CD4-positive, CD25-positive, alpha-beta regulatory T cell (primary cell): ENCODE results near the gene ASCC3. TPM values are rescaled to one million over a fixed set of nuclear protein-coding genes. Genes with fewer than 3 reads are reported as not detected.
A peak's percentile ranks its signal among the peaks of the same experiment; 100 is the strongest.
"Not testable (repeated sequence)": the region's sequence is repeated elsewhere in the genome, so short reads cannot be mapped to it uniquely, and the experiment has no call there.

Experiments used
- ATAC-seq, 2 donors: fragments of 150-1000 bp; cut with Tn5 transposase; one replicate each; pipeline ENCODE4 v1.10.0; 2021; ENCODE audit warnings: low read depth in 2 of 2, moderate number of reproducible peaks in 2 of 2, moderate library complexity in 1 of 2
- DNase-seq, 3 donors: peaks; one replicate each; pipeline versions ENCODE4 v3.0.0 to v3.0.0-alpha.2; 2012 to 2022; ENCODE audit warnings: mixed read lengths in 1 of 3
- H3K27ac ChIP-seq: one replicate; pipeline ENCODE4 v1.7.0; 2013; ENCODE audit warnings: mild to moderate bottlenecking, low read length; ENCODE audit not compliant: insufficient read depth, poor library complexity, severe bottlenecking
- H3K27me3 ChIP-seq: one replicate; pipeline ENCODE4 v1.7.0; 2013; ENCODE audit warnings: low read length; ENCODE audit not compliant: control insufficient read depth, insufficient read depth
- H3K36me3 ChIP-seq: one replicate; pipeline ENCODE4 v1.7.0; 2013; ENCODE audit warnings: mild to moderate bottlenecking, low read length, moderate library complexity; ENCODE audit not compliant: control insufficient read depth, insufficient read depth
- H3K4me1 ChIP-seq: 2 replicates; pipeline ENCODE4 v1.7.0; 2013; ENCODE audit warnings: mild to moderate bottlenecking, low read length; ENCODE audit not compliant: insufficient read depth, control insufficient read depth, poor library complexity, severe bottlenecking
- H3K4me3 ChIP-seq: one replicate; pipeline ENCODE4 v1.7.0; 2013; ENCODE audit warnings: low read depth, mild to moderate bottlenecking, low read length, moderate library complexity
- H3K9me3 ChIP-seq, 2 experiments: 1 replicate in 1 of 2; 2 replicates in 1 of 2; pipeline ENCODE4 v1.7.0; 2013; ENCODE audit warnings: low read length in 2 of 2, mild to moderate bottlenecking in 1 of 2, moderate library complexity in 1 of 2; ENCODE audit not compliant: control insufficient read depth in 2 of 2
- H3K27ac Mint-ChIP-seq, 3 donors: one replicate each; pipeline ENCODE4 v1.8.0; 2020 to 2022; ENCODE audit warnings: mild to moderate bottlenecking in 3 of 3, mixed read lengths in 3 of 3, moderate library complexity in 2 of 3
- H3K27me3 Mint-ChIP-seq: one replicate; pipeline ENCODE4 v1.8.0; 2022; ENCODE audit warnings: mild to moderate bottlenecking, mixed read lengths
- H3K36me3 Mint-ChIP-seq: one replicate; pipeline ENCODE4 v1.8.0; 2020; ENCODE audit warnings: mixed read lengths
- H3K4me1 Mint-ChIP-seq, 4 donors: one replicate each; pipeline ENCODE4 v1.8.0; 2020 to 2022; ENCODE audit warnings: mixed read lengths in 4 of 4, mild to moderate bottlenecking in 1 of 4
- H3K4me3 Mint-ChIP-seq, 4 donors: one replicate each; pipeline ENCODE4 v1.8.0; 2020 to 2022; ENCODE audit warnings: mild to moderate bottlenecking in 4 of 4, mixed read lengths in 4 of 4, moderate library complexity in 3 of 4
- H3K9me3 Mint-ChIP-seq, 7 donors: one replicate each; pipeline ENCODE4 v1.8.0; 2020 to 2022; ENCODE audit warnings: mixed read lengths in 7 of 7, mild to moderate bottlenecking in 3 of 7, moderate library complexity in 2 of 7
- polyA plus RNA-seq, 4 donors: library from polyadenylated mRNA; unstranded; fragments of 300-500 nt; fragmentation: Illumina TruSeq; gene quantifications; one replicate each; pipeline ENCODE4 v1.2.3, GENCODE V29; 2021
- total RNA-seq: library from RNA; stranded (reverse); gene quantifications from one replicate; pipeline ENCODE4 v1.2.3, GENCODE V29; 2022

ASCC3 gene
- total and polyA plus RNA-seq, 5 donors from 2014 or later: 22.6 to 51.2 (median 29.2) TPM

- Mint-ChIP-seq H3K27ac (peak overlapping the region in 2 of 3 donors; percentile 20 to 48), H3K36me3 (peaks cover 19% of the 10 kb centered on the region), H3K27me3 (no peaks in the 10 kb centered on the region), H3K4me3 (no peak overlapping the region), H3K4me1 (peaks cover 3 to 18% (median 6%) of the 10 kb centered on the region in 4 donors), H3K9me3 (peaks cover 0 to 2% (median 0%) of the 10 kb centered on the region in 7 donors)
- Histone ChIP-seq H3K27ac (no peak overlapping the region), H3K4me3 (no peak overlapping the region), H3K9me3 (no peaks in the 10 kb centered on the region), H3K27me3 (no peaks in the 10 kb centered on the region), H3K4me1 (no peaks in the 10 kb centered on the region), H3K36me3 (peaks cover 3% of the 10 kb centered on the region)
- DNase-seq (no peak), ATAC-seq (no peak)
Measured at GRCh38 chr6:100774681-100775080, 106.4 kb downstream of the ASCC3 start.

DNA sequence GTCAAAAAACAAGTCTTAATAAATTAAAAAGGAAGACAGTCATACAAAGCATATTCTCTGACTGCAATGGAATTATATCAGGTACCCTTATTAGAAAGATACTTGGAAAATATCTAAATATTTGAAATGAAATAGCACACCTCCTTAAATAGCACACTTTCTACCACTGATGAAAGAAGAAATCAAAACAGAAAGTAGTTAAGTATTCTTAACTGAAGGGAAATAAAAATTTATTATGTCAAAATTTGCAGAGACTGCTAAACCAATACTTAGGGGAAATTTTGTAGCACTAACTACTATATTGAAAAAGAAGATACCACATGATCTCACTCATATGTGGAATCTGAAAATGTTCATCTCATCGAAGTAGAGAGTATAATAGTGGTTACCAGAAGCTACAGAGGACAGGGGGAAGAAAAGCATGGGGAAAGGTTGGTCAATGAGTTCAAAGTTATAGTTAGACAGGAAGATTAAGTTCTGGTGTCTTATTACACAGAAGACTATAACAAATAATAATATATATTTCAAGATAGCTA, 112.2 kb downstream of the ASCC3 start:
- peaks cover 1 to 2% of the 10 kb centered on the region in 2 experiments for H3K9me3 ChIP-seq

GRCh38 chr6:100763617-100764241, 117.4 kb downstream of the ASCC3 start:
- Histone ChIP-seq H3K36me3 (peaks cover 70% of the 10 kb centered on the region), H3K9me3 (peaks cover 7 to 9% of the 10 kb centered on the region in 2 experiments), H3K27ac (no peak overlapping the region), H3K4me1 (no peaks in the 10 kb centered on the region), H3K27me3 (no peaks in the 10 kb centered on the region), H3K4me3 (no peak overlapping the region)
- ATAC-seq (no peak), DNase-seq (no peak)
- peaks cover 79% of the 10 kb centered on the region for H3K36me3 Mint-ChIP-seq
- peaks cover 0 to 28% (median 5%) of the 10 kb centered on the region in 7 donors for H3K9me3 Mint-ChIP-seq
- H3K27me3 Mint-ChIP-seq: no peaks in the 10 kb centered on the region
- H3K4me3 Mint-ChIP-seq: peak overlapping the region in 1 of 4 donors; percentile 27
- peaks cover under 1 to 5% (median 3%) of the 10 kb centered on the region in 4 donors for H3K4me1 Mint-ChIP-seq
- H3K27ac Mint-ChIP-seq: no peak overlapping the region

More for the DNA sequence above, 112.2 kb downstream of the ASCC3 start:
- Mint-ChIP-seq H3K4me3 (no peak overlapping the region), H3K27ac (no peak overlapping the region), H3K4me1 (peaks cover 5 to 27% (median 8%) of the 10 kb centered on the region in 4 donors), H3K9me3 (peaks cover 0 to 14% (median 6%) of the 10 kb centered on the region in 7 donors), H3K36me3 (peaks cover 40% of the 10 kb centered on the region), H3K27me3 (no peaks in the 10 kb centered on the region)
- Histone ChIP-seq H3K4me3 (no peak overlapping the region), H3K4me1 (no peaks in the 10 kb centered on the region), H3K27me3 (no peaks in the 10 kb centered on the region), H3K27ac (no peak overlapping the region), H3K36me3 (peaks cover 36% of the 10 kb centered on the region)
- DNase-seq (no peak), ATAC-seq (no peak)

GRCh38 chr6:100761841-100762240, 119.3 kb downstream of the ASCC3 start:
- peaks cover 7 to 9% of the 10 kb centered on the region in 2 experiments for H3K9me3 ChIP-seq
- DNase-seq: no peak
- Mint-ChIP-seq H3K4me1 (peaks cover 0 to 8% (median 0%) of the 10 kb centered on the region in 4 donors), H3K4me3 (no peak overlapping the region), H3K27ac (peak overlapping the region in 1 of 3 donors; percentile 57), H3K27me3 (no peaks in the 10 kb centered on the region), H3K36me3 (peaks cover 84% of the 10 kb centered on the region), H3K9me3 (peaks cover 0 to 28% (median 5%) of the 10 kb centered on the region in 7 donors)
- H3K4me3 ChIP-seq: no peak overlapping the region
- H3K27ac ChIP-seq: no peak overlapping the region
- H3K27me3 ChIP-seq: no peaks in the 10 kb centered on the region
- H3K36me3 ChIP-seq: peaks cover 64% of the 10 kb centered on the region
- no peaks in the 10 kb centered on the region for H3K4me1 ChIP-seq
- no peak for ATAC-seq

- not testable (repeated sequence) for H3K4me3 ChIP-seq, DNase-seq, H3K4me1 ChIP-seq, H3K4me3 Mint-ChIP-seq, H3K9me3 ChIP-seq, H3K27me3 ChIP-seq, H3K27me3 Mint-ChIP-seq, H3K27ac ChIP-seq, ATAC-seq
- H3K4me1 Mint-ChIP-seq: peaks cover 0 to 10% (median 6%) of the 10 kb centered on the region in 4 donors
- H3K36me3 Mint-ChIP-seq: peaks cover 67% of the 10 kb centered on the region
- peaks cover 0 to 14% (median 0%) of the 10 kb centered on the region in 7 donors for H3K9me3 Mint-ChIP-seq
- H3K27ac Mint-ChIP-seq: peak overlapping the region in 1 of 3 donors; percentile 48
- peaks cover 33% of the 10 kb centered on the region for H3K36me3 ChIP-seq
Measured at GRCh38 chr6:100758386-100758785, 122.7 kb downstream of the ASCC3 start.

GRCh38 chr6:100753421-100753820, 127.7 kb downstream of the ASCC3 start:
- Histone ChIP-seq H3K27ac (no peak overlapping the region), H3K9me3 (no peaks in the 10 kb centered on the region), H3K27me3 (no peaks in the 10 kb centered on the region), H3K4me3 (no peak overlapping the region), H3K4me1 (peaks cover 2% of the 10 kb centered on the region), H3K36me3 (peaks cover 8% of the 10 kb centered on the region)
- ATAC-seq (no peak), DNase-seq (no peak)
- Mint-ChIP-seq H3K36me3 (peaks cover 25% of the 10 kb centered on the region), H3K27ac (no peak overlapping the region), H3K4me3 (no peak overlapping the region), H3K4me1 (peaks cover 0 to 12% (median 7%) of the 10 kb centered on the region in 4 donors), H3K27me3 (no peaks in the 10 kb centered on the region), H3K9me3 (no peaks in the 10 kb centered on the region)

DNA sequence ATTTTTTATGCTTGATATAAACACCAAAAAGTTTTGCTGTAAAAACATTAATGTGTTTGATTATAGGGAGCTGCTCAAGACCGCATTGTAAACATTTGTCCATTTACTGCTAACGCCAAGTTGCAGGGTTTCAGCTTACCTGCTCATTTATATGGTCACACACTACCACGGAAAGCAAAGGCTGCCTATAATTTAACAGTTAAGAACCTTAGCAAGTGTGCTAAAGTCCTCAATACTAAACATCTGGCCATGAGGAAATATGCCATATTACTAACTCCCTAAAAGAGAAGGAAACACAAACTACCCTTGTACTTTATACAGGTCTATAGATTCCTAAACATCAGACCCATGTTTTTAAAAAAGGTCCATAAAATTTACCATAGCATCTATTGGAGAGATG, 129.5 kb downstream of the ASCC3 start:
- Histone ChIP-seq H3K27me3 (no peaks in the 10 kb centered on the region), H3K27ac (no peak overlapping the region), H3K36me3 (peaks cover 8% of the 10 kb centered on the region), H3K4me1 (peaks cover 2% of the 10 kb centered on the region), H3K9me3 (no peaks in the 10 kb centered on the region), H3K4me3 (no peak overlapping the region)
- DNase-seq (no peak), ATAC-seq (no peak)
- Mint-ChIP-seq H3K4me1 (peaks cover 0 to 17% (median 6%) of the 10 kb centered on the region in 4 donors), H3K9me3 (no peaks in the 10 kb centered on the region), H3K27ac (no peak overlapping the region), H3K27me3 (no peaks in the 10 kb centered on the region), H3K36me3 (peaks cover 22% of the 10 kb centered on the region), H3K4me3 (no peak overlapping the region)
